ENCODE results near the gene MAP2K3.

GRCh38 chr17:21242780-21243515 lies 41.6 kb upstream of the MAP2K3 start:
- TF ChIP-seq, protein P1, sequence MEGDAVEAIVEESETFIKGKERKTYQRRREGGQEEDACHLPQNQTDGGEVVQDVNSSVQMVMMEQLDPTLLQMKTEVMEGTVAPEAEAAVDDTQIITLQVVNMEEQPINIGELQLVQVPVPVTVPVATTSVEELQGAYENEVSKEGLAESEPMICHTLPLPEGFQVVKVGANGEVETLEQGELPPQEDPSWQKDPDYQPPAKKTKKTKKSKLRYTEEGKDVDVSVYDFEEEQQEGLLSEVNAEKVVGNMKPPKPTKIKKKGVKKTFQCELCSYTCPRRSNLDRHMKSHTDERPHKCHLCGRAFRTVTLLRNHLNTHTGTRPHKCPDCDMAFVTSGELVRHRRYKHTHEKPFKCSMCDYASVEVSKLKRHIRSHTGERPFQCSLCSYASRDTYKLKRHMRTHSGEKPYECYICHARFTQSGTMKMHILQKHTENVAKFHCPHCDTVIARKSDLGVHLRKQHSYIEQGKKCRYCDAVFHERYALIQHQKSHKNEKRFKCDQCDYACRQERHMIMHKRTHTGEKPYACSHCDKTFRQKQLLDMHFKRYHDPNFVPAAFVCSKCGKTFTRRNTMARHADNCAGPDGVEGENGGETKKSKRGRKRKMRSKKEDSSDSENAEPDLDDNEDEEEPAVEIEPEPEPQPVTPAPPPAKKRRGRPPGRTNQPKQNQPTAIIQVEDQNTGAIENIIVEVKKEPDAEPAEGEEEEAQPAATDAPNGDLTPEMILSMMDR (optimal IDR thresholded peaks at IDR 0.05 in 1 of 3, IDR thresholded peaks at IDR 0.05 in 1 of 3, conservative IDR thresholded peaks at IDR 0.05 in 1 of 3; ENCODE audit: extremely low read depth in 1 of 3, insufficient read depth in 2 of 3, low read length in 3 of 3) = no peak
- TF ChIP-seq EZH2 (IDR thresholded peaks at IDR 0.05; ENCODE audit: low read length) = no peak
